ENCODE data around the gene AKT3.
"Not testable (repeated sequence)": the region's sequence is repeated elsewhere in the genome, so short reads cannot be mapped to it uniquely, and the experiment has no call there.

AKT3 gene

GRCh38 chr1:243841507-243841906 is 8.5 kb downstream of the AKT3 start:
- no peak for DNase-seq (ENCODE audit: low spot score)

- DNase-seq (ENCODE audit: low spot score), result no peak
These were observed 12.0 kb downstream of the AKT3 start for GRCh38 chr1:243837907-243838535.

GRCh38 chr1:243834130-243834529 is 15.9 kb downstream of the AKT3 start:
- no peak for DNase-seq (ENCODE audit: low spot score)

- no peak for DNase-seq (ENCODE audit: low spot score)
These were observed 18.6 kb downstream of the AKT3 start for GRCh38 chr1:243831463-243831862.

- DNase-seq (ENCODE audit: low spot score), result no peak
These were observed 22.8 kb downstream of the AKT3 start for GRCh38 chr1:243827206-243827605.

- not testable (repeated sequence) for DNase-seq (ENCODE audit: low spot score)
These were observed 25.1 kb downstream of the AKT3 start for GRCh38 chr1:243824907-243825306.

GRCh38 chr1:243821177-243821680 is 28.8 kb downstream of the AKT3 start:
- no peak for DNase-seq (ENCODE audit: low spot score)

GRCh38 chr1:243819438-243819839 is 30.6 kb downstream of the AKT3 start:
- no peak for DNase-seq (ENCODE audit: low spot score)

- DNase-seq (ENCODE audit: low spot score), result no peak
These were observed 31.1 kb downstream of the AKT3 start for GRCh38 chr1:243818978-243819377.

- DNase-seq (ENCODE audit: low spot score), result no peak
These were observed 35.3 kb downstream of the AKT3 start for GRCh38 chr1:243814718-243815117.

- not testable (repeated sequence) for DNase-seq (ENCODE audit: low spot score)
These were observed 42.7 kb downstream of the AKT3 start for GRCh38 chr1:243807346-243807745.

- DNase-seq (ENCODE audit: low spot score), result no peak
These were observed 43.7 kb downstream of the AKT3 start for GRCh38 chr1:243806310-243806709.

- DNase-seq (ENCODE audit: low spot score), result no peak
These were observed 47.3 kb downstream of the AKT3 start for GRCh38 chr1:243802736-243803135.

- DNase-seq (ENCODE audit: low spot score), result no peak
These were observed 48.7 kb downstream of the AKT3 start for GRCh38 chr1:243801378-243801777.

GRCh38 chr1:243799908-243800307 is 50.1 kb downstream of the AKT3 start:
- no peak for DNase-seq (ENCODE audit: low spot score)

- DNase-seq (ENCODE audit: low spot score), result no peak
These were observed 51.3 kb downstream of the AKT3 start for GRCh38 chr1:243798726-243799125.

- DNase-seq (ENCODE audit: low spot score), result no peak
These were observed 54.0 kb downstream of the AKT3 start for GRCh38 chr1:243796016-243796415.

- DNase-seq (ENCODE audit: low spot score), result no peak
These were observed 56.7 kb downstream of the AKT3 start for GRCh38 chr1:243793298-243793697.

GRCh38 chr1:243792891-243793290 is 57.2 kb downstream of the AKT3 start:
- DNase-seq (ENCODE audit: low spot score), result no peak

- no peak for DNase-seq (ENCODE audit: low spot score)
These were observed 57.6 kb downstream of the AKT3 start for GRCh38 chr1:243792401-243792800.

GRCh38 chr1:243791586-243792267 is 58.3 kb downstream of the AKT3 start:
- DNase-seq (ENCODE audit: low spot score), result peak; percentile 32

- no peak for DNase-seq (ENCODE audit: low spot score)
These were observed 59.6 kb downstream of the AKT3 start for GRCh38 chr1:243790404-243790803.

- no peak for DNase-seq (ENCODE audit: low spot score)
These were observed 63.5 kb downstream of the AKT3 start for GRCh38 chr1:243786531-243786930.

- no peak for DNase-seq (ENCODE audit: low spot score)
These were observed 65.5 kb downstream of the AKT3 start for GRCh38 chr1:243784506-243784905.

Measured in globus pallidus (tissue), 1 donor.